PC-9 (cell line): ENCODE measurements around the gene SOX5.

ENCODE experiments used
- EZH2 ChIP-seq: fragments of 200-600 bp; sonication (generic); IDR thresholded peaks from 2 replicates; pipeline ENCODE4 v1.8.0; 2017; ENCODE audit warnings: antibody characterized with exemption, low read depth
- TF ChIP-seq, protein P1 (sequence below): fragments of 200-600 bp; sonication (generic); conservative IDR thresholded peaks from 2 replicates; pipeline ENCODE4 v1.6.1; 2017; ENCODE audit warnings: mixed run types, antibody characterized with exemption, mild to moderate bottlenecking, moderate library complexity

DNA sequence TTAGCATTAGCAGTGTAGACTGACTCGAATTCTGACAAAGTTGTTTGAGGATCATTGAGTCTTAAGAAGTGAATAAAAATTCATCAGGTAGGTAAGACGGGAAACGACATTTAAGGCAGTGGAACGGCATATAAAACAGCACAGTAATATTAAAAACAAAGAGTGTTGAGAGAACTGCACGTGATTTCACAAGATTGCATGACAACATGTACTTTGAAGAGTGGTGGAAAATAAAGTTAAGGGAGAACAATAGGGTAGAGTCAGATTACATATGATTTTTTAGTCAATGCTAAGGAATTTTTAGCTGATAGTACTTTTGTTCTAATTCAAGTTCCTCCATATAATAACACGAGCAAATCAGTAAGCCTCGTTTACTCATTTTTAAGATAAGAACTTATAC lies 115.4 kb downstream of the SOX5 start:
- TF ChIP-seq, protein P1, sequence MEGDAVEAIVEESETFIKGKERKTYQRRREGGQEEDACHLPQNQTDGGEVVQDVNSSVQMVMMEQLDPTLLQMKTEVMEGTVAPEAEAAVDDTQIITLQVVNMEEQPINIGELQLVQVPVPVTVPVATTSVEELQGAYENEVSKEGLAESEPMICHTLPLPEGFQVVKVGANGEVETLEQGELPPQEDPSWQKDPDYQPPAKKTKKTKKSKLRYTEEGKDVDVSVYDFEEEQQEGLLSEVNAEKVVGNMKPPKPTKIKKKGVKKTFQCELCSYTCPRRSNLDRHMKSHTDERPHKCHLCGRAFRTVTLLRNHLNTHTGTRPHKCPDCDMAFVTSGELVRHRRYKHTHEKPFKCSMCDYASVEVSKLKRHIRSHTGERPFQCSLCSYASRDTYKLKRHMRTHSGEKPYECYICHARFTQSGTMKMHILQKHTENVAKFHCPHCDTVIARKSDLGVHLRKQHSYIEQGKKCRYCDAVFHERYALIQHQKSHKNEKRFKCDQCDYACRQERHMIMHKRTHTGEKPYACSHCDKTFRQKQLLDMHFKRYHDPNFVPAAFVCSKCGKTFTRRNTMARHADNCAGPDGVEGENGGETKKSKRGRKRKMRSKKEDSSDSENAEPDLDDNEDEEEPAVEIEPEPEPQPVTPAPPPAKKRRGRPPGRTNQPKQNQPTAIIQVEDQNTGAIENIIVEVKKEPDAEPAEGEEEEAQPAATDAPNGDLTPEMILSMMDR: no peak
- no peak for TF ChIP-seq EZH2
